ENCODE measurements around the gene SERTAD2. TPM values are rescaled to one million over a fixed set of nuclear protein-coding genes. Genes with fewer than 3 reads are reported as not detected.

Gene SERTAD2
- polyA plus RNA-seq, 10 donors, result 21.9 to 34.0 (median 25.0) TPM

GRCh38 chr2:64650722-64651338, 2.9 kb downstream of the SERTAD2 start:
- no peak for DNase-seq

DNA sequence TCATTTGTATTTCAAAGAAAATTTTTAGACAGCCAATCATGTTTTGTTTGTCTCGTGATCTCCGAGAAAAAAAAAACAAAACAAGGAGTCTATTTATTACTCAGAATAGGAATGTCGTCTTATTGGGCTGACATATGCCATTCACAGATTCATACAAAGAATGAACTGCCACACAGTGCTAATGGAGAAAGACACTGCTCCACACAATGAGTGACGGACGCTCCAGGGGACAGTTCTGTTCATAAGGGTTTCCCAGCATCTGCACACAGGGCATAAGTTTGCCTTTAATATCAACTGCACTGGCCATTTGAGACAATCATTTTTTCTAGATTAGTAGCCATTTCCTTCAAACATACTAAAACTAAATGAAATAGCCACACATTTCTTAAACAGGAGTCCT, 3.4 kb downstream of the SERTAD2 start:
- no peak for DNase-seq

DNA sequence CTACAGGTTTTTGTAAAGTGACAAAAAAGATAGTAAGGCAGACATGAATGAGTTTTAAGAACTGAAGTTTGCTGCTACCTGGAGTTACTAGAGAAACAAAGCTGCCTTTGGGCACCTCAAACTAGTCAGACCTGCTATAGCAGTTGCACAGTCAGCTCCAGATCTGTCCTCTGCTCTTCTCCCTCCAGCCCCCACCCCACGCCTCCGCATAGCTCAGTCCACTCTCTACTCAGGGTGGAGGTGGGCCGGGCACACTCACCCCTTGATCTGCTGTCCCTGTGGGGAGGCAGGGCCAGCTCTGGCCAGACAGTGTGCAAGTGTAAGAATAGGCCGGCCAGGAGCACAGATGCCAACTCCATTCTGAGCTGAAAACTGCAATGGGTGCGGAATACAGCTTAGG, 4.1 kb downstream of the SERTAD2 start:
- DNase-seq, result no peak

GRCh38 chr2:64649013-64649484, 4.7 kb downstream of the SERTAD2 start:
- DNase-seq, result no peak

- peak; percentile 74 to 88 (median 86) for DNase-seq
Observed at GRCh38 chr2:64646007-64646880, 7.5 kb downstream of the SERTAD2 start.

DNA sequence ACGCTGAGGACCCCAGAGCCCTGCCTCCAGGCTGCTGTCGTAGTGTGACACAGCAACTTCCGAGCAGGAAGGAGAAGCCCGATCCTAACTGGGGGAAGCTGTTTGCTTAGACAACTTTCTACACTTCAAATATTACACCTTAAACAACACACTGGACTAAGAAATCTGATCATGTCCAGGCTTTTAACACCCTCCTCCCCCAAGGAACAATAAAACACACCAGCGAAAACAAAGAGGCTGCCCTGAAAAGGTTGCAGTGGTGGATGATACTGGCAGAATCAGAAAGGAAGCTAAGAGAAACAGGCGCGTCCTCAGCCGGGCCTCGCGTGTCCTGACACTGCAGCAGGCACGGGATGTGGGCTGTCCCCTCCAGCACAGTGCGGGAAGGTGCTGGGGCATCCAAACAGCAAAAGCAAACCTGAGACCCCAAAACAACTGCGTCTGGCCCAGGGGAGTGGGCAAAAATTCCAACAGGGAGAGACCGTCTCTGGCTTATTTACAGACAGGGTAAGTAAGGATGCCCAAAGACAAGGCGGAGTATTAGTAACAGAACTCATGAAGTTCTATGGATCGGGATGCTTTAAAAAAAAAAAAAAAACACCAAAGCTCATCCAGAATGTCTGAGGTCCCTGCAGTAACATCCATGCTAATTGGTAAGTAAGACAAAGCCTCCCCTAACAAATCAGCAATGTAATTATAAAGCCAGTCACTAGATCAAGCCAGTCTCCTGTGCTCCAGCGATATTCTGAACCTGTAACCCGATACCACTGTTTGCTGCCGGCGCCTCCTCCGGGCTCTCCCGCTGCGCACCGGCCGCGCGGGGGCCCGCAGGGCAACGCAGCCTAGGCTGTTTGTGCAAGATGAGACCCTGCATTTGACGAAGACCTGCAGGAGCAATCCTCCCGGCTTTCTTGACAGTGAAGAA, 9.0 kb downstream of the SERTAD2 start:
- peak; percentile 85 to 96 (median 91) for DNase-seq

DNA sequence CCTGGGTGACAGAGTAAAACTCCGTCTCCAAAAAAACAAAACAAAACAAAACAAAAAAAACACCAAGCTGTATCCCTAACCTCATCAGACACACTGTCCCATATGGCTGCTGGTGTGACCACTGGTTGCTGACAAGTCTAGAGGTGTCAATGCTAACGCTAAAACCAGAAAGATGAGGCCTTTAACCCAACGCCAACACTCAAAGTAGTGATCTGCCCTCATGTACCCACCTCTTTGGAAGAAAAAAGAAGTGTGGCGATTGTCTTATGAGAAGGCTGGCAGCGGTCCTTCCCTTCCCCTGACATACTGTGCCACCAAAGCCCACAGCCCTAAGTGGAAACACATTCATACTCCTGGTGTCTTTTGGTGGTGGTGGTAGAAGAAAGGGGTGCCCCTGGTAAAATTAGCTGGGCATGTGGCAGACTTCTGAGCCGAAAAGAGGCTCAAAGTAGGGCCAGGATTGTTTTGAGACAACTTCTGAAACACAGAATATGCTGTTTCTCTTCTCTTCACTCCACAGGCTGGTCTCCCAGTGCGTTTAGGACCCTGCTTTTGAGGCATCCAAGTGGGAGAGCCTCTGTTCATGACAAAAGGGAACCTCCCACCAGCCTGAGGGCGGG, 9.8 kb downstream of the SERTAD2 start:
- no peak for DNase-seq

- DNase-seq, result no peak
Observed at GRCh38 chr2:64641599-64641998, 12.1 kb downstream of the SERTAD2 start.

DNA sequence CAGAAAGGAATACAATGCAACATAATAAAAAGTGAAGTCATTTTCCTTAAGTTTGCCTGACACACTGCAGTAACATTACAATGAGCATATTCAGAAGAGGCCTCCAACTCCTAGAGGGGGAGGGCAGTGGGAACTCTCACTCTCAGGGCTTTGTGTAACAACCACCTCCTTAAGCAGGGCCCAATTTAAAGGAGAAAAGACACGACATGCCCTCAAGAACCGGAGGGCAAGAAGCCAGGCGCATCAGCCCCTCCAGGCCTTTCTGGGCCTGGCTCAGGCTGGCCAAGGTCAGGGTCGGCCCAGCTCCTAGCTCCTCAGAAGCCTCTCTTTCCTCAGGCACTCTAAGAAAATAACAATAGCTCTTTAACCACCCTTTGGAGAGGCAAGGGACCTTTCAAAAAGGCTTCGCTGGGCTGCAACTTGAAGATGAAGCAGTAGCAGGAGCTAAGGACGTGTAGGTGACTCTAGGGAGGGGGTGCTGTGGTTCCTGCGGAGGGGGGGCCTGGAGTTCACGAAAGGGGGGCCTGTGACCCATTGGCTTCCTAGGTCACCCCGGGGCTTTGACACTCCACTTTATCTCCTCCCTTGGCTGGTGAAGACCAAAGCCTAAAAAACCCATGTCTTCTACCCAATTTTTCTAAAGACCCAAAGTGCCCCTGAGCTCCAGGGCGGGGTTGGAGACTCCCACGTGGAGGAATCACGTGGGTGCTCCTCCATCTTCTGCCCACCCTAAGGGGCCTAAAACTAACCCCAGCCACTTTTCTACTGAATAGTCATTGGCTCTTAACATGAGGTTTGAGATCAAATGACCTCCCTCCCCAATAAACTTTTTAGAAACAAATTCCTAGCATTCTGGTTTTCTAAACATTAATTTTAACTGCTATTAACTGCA, 13.3 kb downstream of the SERTAD2 start:
- DNase-seq, result no peak

DNA sequence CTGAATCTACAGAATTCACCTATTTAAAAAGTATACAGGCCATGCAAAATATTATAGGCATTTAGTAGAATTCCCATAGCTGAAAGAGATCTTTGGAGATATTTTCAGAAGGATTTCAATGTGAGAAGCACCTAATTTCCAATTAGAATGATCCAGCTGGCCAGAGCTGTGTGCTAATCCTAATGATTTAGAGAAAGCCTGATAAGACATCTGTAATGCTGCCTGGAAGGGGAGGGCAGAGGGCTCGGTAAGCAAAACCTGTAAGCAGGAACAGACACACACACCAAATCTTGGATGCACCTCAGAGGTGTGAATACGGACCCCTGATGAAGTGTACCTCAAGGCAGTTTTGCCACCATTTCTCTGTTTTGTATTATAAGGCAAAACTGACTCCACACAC, 14.0 kb downstream of the SERTAD2 start:
- no peak for DNase-seq

DNA sequence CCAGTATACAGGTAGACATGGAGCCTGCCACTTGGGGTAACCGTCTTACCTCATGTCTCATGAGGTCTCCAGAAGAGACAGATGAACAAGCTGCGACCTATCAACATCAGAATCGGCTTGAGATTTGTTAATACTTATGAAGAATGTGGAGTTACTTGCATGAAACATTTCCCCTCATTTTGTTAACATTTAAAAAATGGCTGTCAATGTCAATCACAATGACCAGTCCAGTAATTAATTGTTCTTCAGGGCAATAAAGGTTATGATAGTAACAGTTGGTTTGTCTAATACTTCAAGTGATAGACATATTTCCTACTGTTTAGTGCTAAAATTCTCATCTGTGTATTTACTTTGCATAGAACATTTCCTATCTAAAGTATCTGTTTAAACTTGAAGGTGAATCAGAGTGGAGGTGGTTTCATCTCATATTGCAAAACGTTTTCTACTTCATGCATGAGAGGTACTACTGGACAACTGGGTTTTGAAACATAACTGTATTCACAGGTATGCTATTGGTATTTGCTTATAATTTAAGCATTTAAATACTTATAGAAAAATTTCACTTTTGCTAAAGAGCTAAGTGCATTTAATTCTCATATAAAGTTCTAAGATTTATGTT, 15.1 kb downstream of the SERTAD2 start:
- no peak for DNase-seq

DNA sequence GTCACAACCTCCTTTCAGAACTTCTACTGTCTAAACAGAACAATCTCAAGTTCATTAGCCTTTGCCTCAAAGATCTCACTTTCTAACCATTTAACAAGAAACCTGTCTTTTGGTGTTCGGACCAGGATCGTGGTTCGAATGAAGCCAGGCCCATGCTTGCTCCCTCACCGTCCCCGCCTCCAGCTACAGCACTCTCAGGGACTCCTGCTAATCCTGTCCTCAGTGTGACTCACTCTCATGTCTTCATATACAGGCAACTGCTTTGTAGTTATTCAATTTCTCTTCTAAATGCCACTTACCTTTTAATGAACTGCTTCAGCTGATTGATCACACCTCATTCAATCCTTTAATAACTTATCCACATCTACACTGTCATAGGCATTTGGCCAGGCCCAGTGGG, 15.8 kb downstream of the SERTAD2 start:
- no peak for DNase-seq

GRCh38 chr2:64637000-64637635, 16.6 kb downstream of the SERTAD2 start:
- no peak for DNase-seq

DNA sequence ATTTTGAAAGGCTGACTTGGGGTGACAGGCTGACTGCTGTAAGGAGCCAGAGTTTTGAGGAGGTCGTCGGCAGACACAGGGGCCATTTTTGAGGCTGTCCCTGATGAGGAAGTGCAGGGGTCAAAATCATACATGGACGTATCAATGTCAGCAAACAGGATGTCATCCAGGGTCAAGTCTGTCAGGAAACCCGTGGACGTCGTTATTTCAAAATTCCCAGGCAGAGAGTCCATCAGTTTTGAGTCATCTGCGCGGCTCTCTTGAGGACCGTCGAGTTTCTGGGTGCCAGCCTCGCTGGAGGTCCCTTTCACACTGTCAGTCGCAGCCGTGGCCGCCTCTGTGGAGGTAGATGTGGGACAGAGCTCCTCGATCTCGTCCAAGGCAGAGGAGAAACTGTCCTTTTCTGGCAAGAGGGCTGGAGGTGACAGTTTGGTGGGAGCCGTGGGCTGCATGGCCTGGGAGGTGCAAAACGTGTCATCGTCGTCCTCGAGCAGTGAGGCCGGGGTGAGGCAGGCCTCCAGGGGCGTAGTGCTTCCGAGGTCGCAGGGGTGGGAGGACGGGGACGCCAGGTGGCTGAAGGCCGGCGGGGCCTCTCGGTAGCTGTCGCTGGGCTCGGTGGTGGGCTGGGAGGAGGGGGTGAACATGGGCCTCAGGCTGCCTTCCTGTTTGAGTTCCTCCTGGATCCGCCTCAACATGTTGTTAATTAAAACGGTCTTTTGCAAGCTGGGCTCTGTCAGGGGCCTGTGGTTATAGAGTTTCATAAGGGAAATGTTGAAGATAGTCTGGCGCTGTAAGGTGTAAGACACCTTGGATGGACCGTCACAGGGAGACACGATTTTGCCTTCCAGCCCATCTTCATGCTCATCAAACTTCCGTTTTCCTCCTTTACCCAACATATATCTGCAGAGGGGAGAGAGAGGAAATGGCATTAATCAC, 17.5 kb downstream of the SERTAD2 start:
- DNase-seq, result no peak

DNA sequence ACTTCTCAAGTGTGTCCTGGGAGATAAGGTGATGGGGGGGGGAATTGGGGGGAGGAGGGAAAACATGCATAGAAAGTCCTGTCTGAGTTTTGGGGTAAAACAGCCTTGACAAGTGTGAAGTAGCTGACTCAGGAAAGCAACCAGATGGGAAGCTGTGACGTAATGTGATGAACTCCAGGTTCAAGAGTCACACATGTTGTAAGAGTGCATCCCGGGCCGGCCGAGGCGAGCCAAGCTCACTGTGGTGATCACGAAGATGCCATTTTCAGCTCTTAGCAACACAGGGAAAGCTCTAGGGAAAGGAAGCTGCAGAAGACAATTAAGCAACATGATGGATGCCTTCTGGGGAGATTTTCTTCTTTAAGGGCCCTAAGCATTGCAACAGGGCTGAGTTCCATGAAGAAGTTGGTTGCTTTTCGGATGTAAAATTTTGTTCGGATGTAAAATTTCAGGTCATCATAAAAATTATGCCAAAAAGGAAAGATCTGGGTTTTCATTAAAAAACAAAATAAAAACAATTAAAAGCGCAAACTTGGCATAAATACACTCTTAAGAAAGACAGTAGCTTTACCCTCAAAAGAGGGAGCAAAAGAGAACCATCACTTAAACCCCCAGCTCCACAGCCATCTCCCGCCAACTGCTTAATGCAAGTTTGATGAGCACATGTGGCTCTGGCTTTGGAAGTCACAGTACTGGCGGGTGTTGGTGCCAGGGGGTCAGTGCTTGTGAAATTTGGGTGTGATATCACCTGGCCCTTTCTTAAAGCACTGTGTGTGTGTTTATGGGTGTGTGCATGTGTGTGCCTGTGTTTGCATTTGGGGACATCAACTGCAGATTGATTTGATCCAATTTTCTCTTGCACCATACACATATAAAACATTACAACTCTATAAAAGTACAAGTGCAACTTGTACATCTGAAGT, 19.1 kb downstream of the SERTAD2 start:
- DNase-seq, result no peak

GRCh38 chr2:64632835-64633819, 20.6 kb downstream of the SERTAD2 start:
- DNase-seq, result peak in 2 of 3 donors; percentile 43 to 69

Measured in muscle of back (tissue), 11 donors.